ENCODE measurements around the gene CHRND.

The CHRND gene

GRCh38 chr2:232482301-232483238 lies 43.4 kb upstream of the CHRND start:
- POLR2A ChIA-PET: no interaction called here
- Histone ChIP-seq H3K4me1 (ENCODE audit: control insufficient read depth, insufficient read depth, low read length) (no peaks in the 10 kb centered on the region), H3K9me3 (ENCODE audit: control insufficient read depth, insufficient read depth, low read depth, low read length) (no peaks in the 10 kb centered on the region), H3K27ac (ENCODE audit: extremely low read depth, low read depth, low read length) (no peak overlapping the region), H3K4me3 (ENCODE audit: low read depth, low read length) (no peak overlapping the region), H3K36me3 (ENCODE audit: control insufficient read depth in 2 of 2, insufficient read depth in 1 of 2, low read length in 2 of 2) (peaks cover 0 to 8% of the 10 kb centered on the region in 2 experiments; a peak in 1 of 3 replicates)
- CTCF ChIA-PET: interaction anchor here (1.0 kb wide), 1 partner anchor 38 kb away, joined by 3 read pairs; no protein-coding TSS in a partner anchor
- TF ChIP-seq EGR2 (tag by site-specific recombination; IDR thresholded peaks at IDR 0.05; ENCODE audit: low read depth): no peak
- TF ChIP-seq ZNF274 (IDR thresholded peaks at IDR 0.05; ENCODE audit: low read length): no peak
- TF ChIP-seq ZNF274 (tag by site-specific recombination; IDR thresholded peaks at IDR 0.05; ENCODE audit: borderline replicate concordance): no peak
- TF ChIP-seq ZNF19 (tag by site-specific recombination; IDR thresholded peaks at IDR 0.05; ENCODE audit: low read depth): no peak
- no peak for TF ChIP-seq ZNF24 (tag by site-specific recombination; IDR thresholded peaks at IDR 0.05)
- no peak for TF ChIP-seq ZNF791 (tag by site-specific recombination; IDR thresholded peaks at IDR 0.05)
- TF ChIP-seq BCL6B (tag by site-specific recombination; IDR thresholded peaks at IDR 0.05): no peak

DNA sequence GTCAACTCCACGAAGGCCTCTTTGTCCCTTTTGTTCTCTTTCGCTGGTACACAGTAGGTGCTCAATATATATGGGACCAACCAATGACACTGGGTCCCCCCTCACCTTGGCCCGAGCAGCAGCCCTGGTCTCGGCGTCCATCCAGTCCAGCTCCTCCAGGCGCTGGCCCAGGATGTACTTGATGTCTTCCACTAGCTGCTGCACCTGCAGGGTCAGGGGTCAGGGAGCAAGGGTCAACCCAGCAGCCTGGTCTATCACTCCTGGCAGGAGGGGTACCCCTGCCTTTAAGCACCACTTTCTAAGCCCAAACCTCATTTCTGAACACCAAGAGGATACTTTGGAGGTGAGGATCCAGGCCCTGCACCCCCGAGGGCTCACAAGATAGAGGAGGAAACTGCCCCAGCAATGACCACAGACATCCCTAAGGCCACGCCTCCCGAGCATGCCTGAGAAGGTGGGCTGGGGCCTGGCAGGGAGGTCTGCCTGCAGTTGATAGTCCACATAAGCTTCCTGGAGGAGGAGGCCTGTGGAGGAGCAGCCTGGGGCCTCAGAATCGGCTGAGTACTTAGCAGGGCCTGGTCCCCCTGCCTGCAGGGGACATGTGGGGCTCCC lies 42.5 kb upstream of the CHRND start:
- no peak overlapping the region for H3K4me3 ChIP-seq (ENCODE audit: low read depth, low read length)
- peaks cover 0 to 8% of the 10 kb centered on the region in 2 experiments; a peak in 1 of 3 replicates for H3K36me3 ChIP-seq (ENCODE audit: control insufficient read depth in 2 of 2, insufficient read depth in 1 of 2, low read length in 2 of 2)
- CTCF ChIA-PET: no interaction called here
- no peaks in the 10 kb centered on the region for H3K4me1 ChIP-seq (ENCODE audit: control insufficient read depth, insufficient read depth, low read length)
- H3K27ac ChIP-seq (ENCODE audit: extremely low read depth, low read depth, low read length): no peak overlapping the region
- H3K9me3 ChIP-seq (ENCODE audit: control insufficient read depth, insufficient read depth, low read depth, low read length): no peaks in the 10 kb centered on the region
- POLR2A ChIA-PET: no interaction called here
- TF ChIP-seq IKZF3 (tag by site-specific recombination; IDR thresholded peaks at IDR 0.05): no peak
- TF ChIP-seq ZNF416 (tag by site-specific recombination; IDR thresholded peaks at IDR 0.05): no peak
- TF ChIP-seq SETDB1 (IDR thresholded peaks at IDR 0.05; ENCODE audit: insufficient read length, low read length): no peak

GRCh38 chr2:232483923-232484627 lies 41.9 kb upstream of the CHRND start:
- no peak for TF ChIP-seq ZNF530 (tag by site-specific recombination; IDR thresholded peaks at IDR 0.05; ENCODE audit: low read depth)
- no peak for TF ChIP-seq GLIS1 (tag by site-specific recombination; IDR thresholded peaks at IDR 0.05)
- no peak for TF ChIP-seq ZNF792 (tag by site-specific recombination; IDR thresholded peaks at IDR 0.05)
- no peak for TF ChIP-seq ZNF391 (tag by site-specific recombination; IDR thresholded peaks at IDR 0.05; ENCODE audit: borderline replicate concordance, low read depth)
- no peak for TF ChIP-seq ZNF423 (tag by site-specific recombination; IDR thresholded peaks at IDR 0.05)
- CTCF ChIA-PET: interaction anchor here (0.5 kb wide), 1 partner anchor 34 kb away, joined by 3 read pairs; no protein-coding TSS in a partner anchor

More at GRCh38 chr2:232483923-232484627, 41.9 kb upstream of the CHRND start:
- no peak overlapping the region for H3K27ac ChIP-seq (ENCODE audit: extremely low read depth, low read depth, low read length)
- H3K4me1 ChIP-seq (ENCODE audit: control insufficient read depth, insufficient read depth, low read length): no peaks in the 10 kb centered on the region
- H3K36me3 ChIP-seq (ENCODE audit: control insufficient read depth in 2 of 2, insufficient read depth in 1 of 2, low read length in 2 of 2): peaks cover 0 to 8% of the 10 kb centered on the region in 2 experiments; a peak in 1 of 3 replicates
- no peaks in the 10 kb centered on the region for H3K9me3 ChIP-seq (ENCODE audit: control insufficient read depth, insufficient read depth, low read depth, low read length)
- H3K4me3 ChIP-seq (ENCODE audit: low read depth, low read length): no peak overlapping the region
- POLR2A ChIA-PET: no interaction called here
